ENCODE data around the gene RND1. TPM values are rescaled to one million over a fixed set of nuclear protein-coding genes. Genes with fewer than 3 reads are reported as not detected.
"Not testable (repeated sequence)": the region's sequence is repeated elsewhere in the genome, so short reads cannot be mapped to it uniquely, and the experiment has no call there.

RND1 gene
- total RNA-seq, 4 donors from 2014 or later: 0.49 to 1.2 TPM; not detected in 2

GRCh38 chr12:48878548-48878947 is 12.9 kb upstream of the RND1 start:
- WGBS, 2 donors: 87% methylated on average over 2 of the region's 2 CpGs
- DNase-seq (ENCODE audit: low spot score in 2 of 2): no peak
- TF ChIP-seq CTCF (IDR thresholded peaks at IDR 0.05) (no peak), POLR2A (IDR thresholded peaks at IDR 0.05) (no peak)
- intact Hi-C loops (cut with DNase I; ENCODE audit: low total_unique reads): no loop called here
- no peak overlapping the region for H3K4me3 ChIP-seq (ENCODE audit: low read depth, poor library complexity, severe bottlenecking)

- intact Hi-C loops (cut with DNase I; ENCODE audit: low total_unique reads): no loop called here
- 69 to 80% methylated on average over 4 of the region's 4 CpGs for WGBS, 2 donors
- no peak for DNase-seq (ENCODE audit: low spot score in 2 of 2)
- no peak overlapping the region for H3K4me3 ChIP-seq (ENCODE audit: low read depth, poor library complexity, severe bottlenecking)
- no peak for TF ChIP-seq CTCF (IDR thresholded peaks at IDR 0.05)
- no peak for TF ChIP-seq POLR2A (IDR thresholded peaks at IDR 0.05)
Observed at GRCh38 chr12:48875944-48876515, 10.4 kb upstream of the RND1 start.

- WGBS, 2 donors: 82 to 85% methylated on average over 8 of the region's 8 CpGs
- DNase-seq (ENCODE audit: low spot score in 2 of 2); intact Hi-C loops (cut with DNase I; ENCODE audit: low total_unique reads): not testable (repeated sequence)
Observed at GRCh38 chr12:48873534-48873933, 7.9 kb upstream of the RND1 start.

GRCh38 chr12:48873096-48873495 is 7.4 kb upstream of the RND1 start:
- 78 to 84% methylated on average over 4 of the region's 4 CpGs for WGBS, 2 donors
- intact Hi-C loops (cut with DNase I; ENCODE audit: low total_unique reads): no loop called here
- TF ChIP-seq POLR2A (IDR thresholded peaks at IDR 0.05) (no peak), CTCF (IDR thresholded peaks at IDR 0.05) (no peak)
- no peak overlapping the region for H3K4me3 ChIP-seq (ENCODE audit: low read depth, poor library complexity, severe bottlenecking)
- no peak for DNase-seq (ENCODE audit: low spot score in 2 of 2)

More at GRCh38 chr12:48873534-48873933, 7.9 kb upstream of the RND1 start:
- H3K4me3 ChIP-seq (ENCODE audit: low read depth, poor library complexity, severe bottlenecking): not testable (repeated sequence)

- H3K4me3 ChIP-seq (ENCODE audit: low read depth, poor library complexity, severe bottlenecking): no peak overlapping the region
- TF ChIP-seq POLR2A (IDR thresholded peaks at IDR 0.05): no peak
- no peak for TF ChIP-seq CTCF (IDR thresholded peaks at IDR 0.05)
- WGBS, 2 donors: 78 to 81% methylated on average over 2 of the region's 2 CpGs
- intact Hi-C loops (cut with DNase I; ENCODE audit: low total_unique reads): no loop called here
- no peak for DNase-seq (ENCODE audit: low spot score in 2 of 2)
Observed at GRCh38 chr12:48869191-48869590, 3.5 kb upstream of the RND1 start.

GRCh38 chr12:48868451-48868850 is 2.8 kb upstream of the RND1 start:
- no peak overlapping the region for H3K4me3 ChIP-seq (ENCODE audit: low read depth, poor library complexity, severe bottlenecking)
- DNase-seq (ENCODE audit: low spot score in 2 of 2): no peak
- intact Hi-C loops (cut with DNase I; ENCODE audit: low total_unique reads): no loop called here
- 81 to 93% methylated on average over 2 of the region's 2 CpGs for WGBS, 2 donors
- TF ChIP-seq POLR2A (IDR thresholded peaks at IDR 0.05) (no peak), CTCF (IDR thresholded peaks at IDR 0.05) (no peak)

Measured in lower leg skin (tissue), 4 donors.